HG02610 (cell line): ENCODE results near the gene RABGAP1L.
"Not testable (repeated sequence)": the region's sequence is repeated elsewhere in the genome, so short reads cannot be mapped to it uniquely, and the experiment has no call there.

Experiments used
- ATAC-seq: cut with Tn5 transposase; IDR thresholded peaks from one replicate; pipeline ENCODE4 v1.9.1; 2021; ENCODE audit warnings: mild to moderate bottlenecking, moderate library complexity; ENCODE audit not compliant: unreplicated experiment

The RABGAP1L gene

GRCh38 chr1:174417921-174418320, 258.6 kb downstream of the RABGAP1L start:
- ATAC-seq: no peak

DNA sequence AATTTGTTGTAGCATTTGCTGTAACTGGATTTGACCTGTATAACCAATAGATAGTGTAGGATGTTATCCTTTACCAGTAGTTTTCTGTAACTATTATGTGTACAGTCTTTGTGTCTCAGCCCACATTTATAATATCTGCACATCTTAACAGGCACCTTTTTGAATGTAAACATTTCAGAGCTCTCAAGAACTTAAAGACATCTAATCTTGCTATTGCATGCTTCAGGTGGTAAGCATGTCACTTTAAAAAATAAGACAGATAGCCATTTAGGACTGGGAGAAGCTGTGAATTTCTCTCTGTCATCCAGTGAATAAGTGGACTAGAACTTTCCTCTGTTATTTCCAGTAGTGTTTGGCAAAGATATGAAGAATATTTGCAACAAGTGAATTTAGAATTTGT, 265.8 kb downstream of the RABGAP1L start:
- no peak for ATAC-seq

DNA sequence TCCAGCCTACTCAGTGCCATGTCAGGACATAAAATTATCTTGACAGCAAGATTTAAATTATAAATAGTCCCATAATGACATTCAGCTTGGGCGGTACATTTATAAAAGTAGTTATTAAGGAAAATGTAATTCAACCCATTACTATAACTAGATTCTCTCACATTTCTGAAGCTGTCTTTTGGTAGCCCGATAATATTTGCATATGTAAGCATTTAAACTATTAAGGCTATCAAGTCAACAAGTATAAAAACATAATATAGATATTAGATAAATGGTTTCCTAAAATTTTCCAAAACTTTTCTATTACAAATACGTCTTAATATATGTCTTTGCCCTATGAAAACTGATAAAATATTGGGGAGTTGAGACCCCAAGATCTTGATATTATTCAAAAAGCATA, 266.8 kb downstream of the RABGAP1L start:
- no peak for ATAC-seq

- no peak for ATAC-seq
Observed at GRCh38 chr1:174428033-174428432, 268.7 kb downstream of the RABGAP1L start.

- ATAC-seq: no peak
Observed at GRCh38 chr1:174428739-174429138, 269.4 kb downstream of the RABGAP1L start.

- ATAC-seq: no peak
Observed at GRCh38 chr1:174433451-174433850, 274.1 kb downstream of the RABGAP1L start.

GRCh38 chr1:174445351-174445750, 286.0 kb downstream of the RABGAP1L start:
- no peak for ATAC-seq

DNA sequence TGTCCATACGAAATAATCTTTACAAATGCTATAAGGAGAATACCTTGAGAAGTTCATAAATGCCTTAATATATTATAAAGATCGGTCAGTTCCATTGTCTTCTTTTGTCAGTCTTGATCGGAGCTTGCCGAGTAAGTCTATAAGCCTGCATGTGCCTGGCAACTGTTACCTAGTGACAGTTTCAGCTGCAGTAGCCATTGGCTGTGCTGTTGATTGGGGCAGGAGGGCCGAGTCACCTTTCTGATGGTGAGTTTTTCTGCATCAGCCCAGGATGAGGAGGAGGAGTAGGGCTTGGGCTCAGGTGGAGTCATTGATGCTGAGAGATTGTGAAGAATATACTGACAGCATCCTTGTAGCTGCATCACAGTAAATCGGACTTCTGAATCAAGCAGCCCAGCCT, 286.5 kb downstream of the RABGAP1L start:
- no peak for ATAC-seq

GRCh38 chr1:174447866-174448530, 288.7 kb downstream of the RABGAP1L start, which contains the start of gene GPR52:
GPR52 (plus strand) TSS chr1:174447964; CDS start chr1:174448112, 148 bp downstream.
- no peak for ATAC-seq

DNA sequence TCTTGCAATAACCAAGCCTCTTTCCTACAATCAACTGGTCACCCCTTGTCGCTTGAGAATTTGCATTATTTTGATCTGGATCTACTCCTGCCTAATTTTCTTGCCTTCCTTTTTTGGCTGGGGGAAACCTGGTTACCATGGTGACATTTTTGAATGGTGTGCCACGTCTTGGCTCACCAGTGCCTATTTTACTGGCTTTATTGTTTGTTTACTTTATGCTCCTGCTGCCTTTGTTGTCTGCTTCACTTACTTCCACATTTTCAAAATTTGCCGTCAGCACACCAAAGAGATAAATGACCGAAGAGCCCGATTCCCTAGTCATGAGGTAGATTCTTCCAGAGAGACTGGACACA, 289.2 kb downstream of the RABGAP1L start:
- ATAC-seq: no peak

GRCh38 chr1:174448974-174449373, 289.7 kb downstream of the RABGAP1L start:
- ATAC-seq: no peak

DNA sequence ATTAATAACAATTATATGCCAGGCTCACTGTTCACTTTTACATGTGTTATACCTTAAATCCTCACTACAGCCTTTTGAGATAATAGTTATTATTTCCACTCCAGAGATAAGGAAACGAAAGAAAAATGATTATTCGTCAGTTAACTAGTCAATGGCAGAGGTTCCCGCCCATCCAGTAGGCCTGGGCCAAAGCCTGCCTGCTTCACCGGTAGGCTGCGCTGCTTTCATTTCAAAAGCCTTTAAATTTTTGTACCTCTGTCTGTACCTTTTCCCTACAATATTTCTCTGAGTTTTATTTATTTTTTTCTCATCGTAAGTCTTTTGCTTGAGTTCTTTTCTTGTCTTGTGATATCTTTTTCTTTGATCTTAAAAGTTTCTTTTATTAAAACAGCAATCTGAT, 292.1 kb downstream of the RABGAP1L start:
- no peak for ATAC-seq

DNA sequence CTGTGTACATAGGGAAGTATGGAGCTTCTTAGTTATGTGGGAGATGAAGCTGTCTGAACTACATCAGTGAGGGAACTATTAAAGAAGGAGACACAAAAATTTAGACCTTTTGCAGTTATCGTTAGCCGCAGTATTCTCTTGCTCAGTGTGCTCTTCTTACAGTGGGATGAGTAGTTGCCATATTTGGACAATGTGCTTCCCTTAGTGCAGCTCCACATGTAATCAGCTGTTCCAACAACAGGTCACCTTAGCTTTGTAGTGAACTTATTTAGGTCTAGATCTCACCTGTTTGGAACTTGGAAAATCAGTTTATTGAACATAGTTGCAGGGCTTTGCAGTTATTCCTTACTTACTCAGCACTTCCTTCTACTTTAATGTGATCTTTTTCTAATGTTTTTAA, 306.5 kb downstream of the RABGAP1L start:
- ATAC-seq: no peak

- no peak for ATAC-seq
Observed at GRCh38 chr1:174466607-174467006, 307.3 kb downstream of the RABGAP1L start.

GRCh38 chr1:174469052-174469451, 309.7 kb downstream of the RABGAP1L start:
- ATAC-seq: no peak

DNA sequence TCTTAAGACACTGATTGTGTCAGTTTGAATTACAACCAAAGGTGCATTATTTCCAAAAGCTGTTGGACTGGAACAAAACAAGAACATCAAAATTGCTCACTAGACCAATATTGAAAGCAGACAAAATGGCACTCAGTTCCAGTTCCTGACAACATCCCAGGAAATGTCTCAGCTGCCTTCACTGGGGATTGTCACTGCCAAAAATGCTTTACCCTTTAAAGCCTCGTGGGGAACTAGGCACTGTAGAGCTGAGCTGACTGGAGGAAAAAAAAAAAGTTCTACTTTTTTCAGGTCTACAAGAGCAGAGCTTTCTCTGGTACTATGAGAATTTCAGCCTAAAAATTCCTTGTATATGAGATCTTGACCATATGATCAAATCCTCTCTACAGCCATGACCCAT, 310.4 kb downstream of the RABGAP1L start:
- ATAC-seq: no peak

DNA sequence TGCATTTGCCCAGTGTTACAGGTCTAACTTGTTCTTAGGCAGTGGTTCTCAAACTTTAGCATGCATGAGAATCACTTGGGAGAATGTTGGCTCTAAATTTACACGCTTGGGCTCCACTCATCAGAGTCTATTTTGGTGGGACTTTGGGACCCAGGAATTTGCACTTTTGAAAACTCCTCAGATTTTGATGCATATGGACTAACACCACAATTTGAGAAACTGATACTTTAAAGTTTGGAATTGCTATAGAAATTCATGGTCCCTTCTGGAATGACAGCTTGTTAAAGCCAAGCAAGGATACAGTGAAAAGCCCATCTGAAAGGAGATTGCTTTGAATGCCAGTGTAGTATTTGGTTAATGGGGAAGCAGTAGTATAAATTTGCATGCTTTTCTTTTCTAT, 320.0 kb downstream of the RABGAP1L start:
- ATAC-seq: no peak

DNA sequence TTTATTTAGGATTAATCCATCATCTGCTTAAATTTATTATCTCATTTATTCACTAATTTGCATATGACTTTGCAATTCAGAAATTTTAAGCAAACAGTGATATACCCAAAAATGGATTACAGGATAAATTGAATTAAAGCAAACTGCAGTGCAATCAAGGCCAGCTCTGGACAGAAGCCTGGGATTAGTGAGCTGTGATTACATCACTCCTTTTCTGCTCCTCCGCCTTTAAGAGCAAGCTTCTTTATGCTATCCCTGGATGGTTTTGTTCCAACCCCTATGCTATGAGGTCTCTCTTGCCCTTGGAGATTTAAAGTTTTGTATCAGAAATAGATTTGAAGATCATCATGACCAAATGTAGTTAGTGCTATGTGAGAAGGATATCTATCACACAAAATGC, 321.0 kb downstream of the RABGAP1L start:
- ATAC-seq: no peak

DNA sequence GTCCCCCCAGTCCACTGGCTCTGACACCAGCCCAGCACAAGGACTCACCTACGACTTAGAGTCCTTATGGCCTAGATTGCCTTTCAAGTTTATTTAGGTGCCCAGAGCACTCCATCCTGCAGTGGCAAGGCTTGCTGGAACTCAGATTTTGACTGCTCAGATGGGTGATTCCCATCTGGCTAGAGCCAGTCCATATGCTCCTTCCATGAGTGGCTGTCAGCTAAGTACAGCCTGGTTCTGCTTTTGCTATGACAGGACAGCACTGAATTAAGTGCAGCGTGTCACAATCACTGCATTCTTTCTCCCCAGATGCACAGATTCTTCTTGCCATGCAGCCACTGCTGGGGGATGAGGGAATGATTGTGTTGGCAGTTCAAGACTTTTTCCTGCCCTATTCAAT, 332.3 kb downstream of the RABGAP1L start:
- no peak for ATAC-seq

DNA sequence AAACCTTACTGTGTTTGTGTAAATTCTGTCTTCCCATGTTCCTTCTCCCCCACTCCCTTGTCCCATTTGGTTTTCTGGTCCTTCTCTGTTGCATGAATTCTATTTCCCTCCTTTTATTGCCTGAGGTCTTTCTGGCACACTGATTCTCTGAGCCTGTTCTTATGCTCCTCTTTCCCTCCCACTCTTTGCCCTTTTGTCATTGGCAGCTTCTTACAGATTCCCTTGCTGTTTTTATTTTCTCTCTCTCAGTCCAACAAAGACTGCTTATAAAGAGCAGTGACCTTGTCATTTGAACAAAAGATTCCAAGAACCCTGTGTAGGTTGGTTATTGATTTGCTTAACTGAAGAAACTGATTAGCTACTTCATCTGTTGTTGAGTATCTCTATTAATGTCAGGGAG, 338.2 kb downstream of the RABGAP1L start:
- ATAC-seq: no peak

GRCh38 chr1:174516755-174517154, 357.4 kb downstream of the RABGAP1L start:
- not testable (repeated sequence) for ATAC-seq

GRCh38 chr1:174519844-174520243, 360.5 kb downstream of the RABGAP1L start:
- no peak for ATAC-seq

GRCh38 chr1:174531751-174532150, 372.4 kb downstream of the RABGAP1L start:
- no peak for ATAC-seq
